ENCODE measurements around the gene TMEM53. TPM values are rescaled to one million over a fixed set of nuclear protein-coding genes. Genes with fewer than 3 reads are reported as not detected.
A peak's percentile ranks its signal among the peaks of the same experiment; 100 is the strongest.
"Not testable (repeated sequence)": the region's sequence is repeated elsewhere in the genome, so short reads cannot be mapped to it uniquely, and the experiment has no call there.

The TMEM53 gene
- total RNA-seq, 6 experiments from 2014 or later, result 3.2 to 5.0 (median 4.4) TPM

DNA sequence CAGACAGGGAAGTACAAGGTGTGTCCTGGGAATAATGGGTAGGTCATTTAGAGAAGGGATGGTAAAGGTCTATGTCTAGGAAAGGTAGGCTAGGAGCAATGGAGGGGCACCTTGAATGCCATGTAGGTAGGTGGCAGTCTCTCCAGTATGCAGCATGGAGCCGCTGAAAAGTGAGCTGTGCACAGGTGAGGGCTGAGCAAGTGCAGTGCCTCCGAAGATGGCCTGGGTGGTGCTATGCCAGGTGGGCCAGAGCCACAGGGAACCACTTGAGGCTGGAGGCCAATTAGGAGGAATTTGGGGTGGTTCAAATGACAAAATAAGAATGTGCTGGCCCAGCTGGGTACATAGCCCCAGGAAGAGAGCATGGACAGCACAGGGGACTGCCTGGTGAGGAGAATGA, 31.7 kb upstream of the TMEM53 start:
- no peak for DNase-seq
- Mint-ChIP-seq H3K4me3 (no peak overlapping the region), H3K27ac (peak overlapping the region; percentile 96), H3K4me1 (ENCODE audit: low read depth) (peaks cover 40% of the 10 kb centered on the region), H3K9me3 (no peaks in the 10 kb centered on the region), H3K36me3 (ENCODE audit: low read depth) (no peaks in the 10 kb centered on the region), H3K27me3 (ENCODE audit: insufficient read depth) (no peaks in the 10 kb centered on the region; the same call in none of the 2 replicates)
- no peak for TF ChIP-seq CTCF (IDR thresholded peaks at IDR 0.05)

- Mint-ChIP-seq H3K27ac (peak overlapping the region; percentile 14; the same call in 1 of the 2 replicates), H3K4me3 (no peak overlapping the region), H3K9me3 (no peaks in the 10 kb centered on the region), H3K36me3 (ENCODE audit: low read depth) (no peaks in the 10 kb centered on the region), H3K27me3 (ENCODE audit: insufficient read depth) (no peaks in the 10 kb centered on the region; the same call in none of the 2 replicates), H3K4me1 (ENCODE audit: low read depth) (peaks cover 40% of the 10 kb centered on the region)
- TF ChIP-seq CTCF (IDR thresholded peaks at IDR 0.05), result no peak
- DNase-seq, result no peak
Observed at GRCh38 chr1:44705470-44705869, 31.2 kb upstream of the TMEM53 start.

- no peak overlapping the region for H3K4me3 Mint-ChIP-seq
- H3K27me3 Mint-ChIP-seq (ENCODE audit: insufficient read depth), result peaks cover 7% of the 10 kb centered on the region
- DNase-seq, result no peak
- no peaks in the 10 kb centered on the region for H3K9me3 Mint-ChIP-seq
- peaks cover 8% of the 10 kb centered on the region for H3K4me1 Mint-ChIP-seq (ENCODE audit: low read depth)
- TF ChIP-seq CTCF (IDR thresholded peaks at IDR 0.05), result no peak
- H3K36me3 Mint-ChIP-seq (ENCODE audit: low read depth), result no peaks in the 10 kb centered on the region
- H3K27ac Mint-ChIP-seq, result no peak overlapping the region
Observed at GRCh38 chr1:44701141-44701573, 26.9 kb upstream of the TMEM53 start.

GRCh38 chr1:44700573-44700972, 26.3 kb upstream of the TMEM53 start:
- H3K27me3 Mint-ChIP-seq (ENCODE audit: insufficient read depth), result peaks cover 7% of the 10 kb centered on the region
- DNase-seq, result no peak
- no peaks in the 10 kb centered on the region for H3K9me3 Mint-ChIP-seq
- H3K36me3 Mint-ChIP-seq (ENCODE audit: low read depth), result no peaks in the 10 kb centered on the region
- TF ChIP-seq CTCF (IDR thresholded peaks at IDR 0.05), result no peak
- no peak overlapping the region for H3K27ac Mint-ChIP-seq
- no peak overlapping the region for H3K4me3 Mint-ChIP-seq
- H3K4me1 Mint-ChIP-seq (ENCODE audit: low read depth), result peaks cover 2% of the 10 kb centered on the region

DNA sequence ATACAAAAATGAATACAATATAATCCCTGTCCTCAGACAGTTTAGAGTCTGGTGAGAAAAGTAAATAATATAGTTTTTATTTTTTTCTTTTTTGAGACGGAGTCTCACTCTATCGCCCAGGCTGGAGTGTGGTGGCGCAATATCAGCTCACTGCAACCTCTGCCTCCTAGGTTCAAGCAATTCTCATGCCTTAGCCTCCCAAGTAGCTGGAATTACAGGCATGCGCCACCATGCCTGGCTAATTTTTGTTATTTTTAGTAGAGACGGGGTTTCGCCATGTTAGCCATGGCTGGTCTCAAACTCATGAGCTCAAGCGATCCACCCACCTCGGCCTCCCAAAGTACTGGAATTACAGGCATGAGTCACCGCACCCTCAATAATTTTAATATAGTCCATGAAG, 25.1 kb upstream of the TMEM53 start:
- H3K36me3 Mint-ChIP-seq (ENCODE audit: low read depth); H3K4me1 Mint-ChIP-seq (ENCODE audit: low read depth); H3K27ac Mint-ChIP-seq; H3K4me3 Mint-ChIP-seq; DNase-seq; H3K9me3 Mint-ChIP-seq: not testable (repeated sequence)
- H3K27me3 Mint-ChIP-seq (ENCODE audit: insufficient read depth), result peaks cover 11% of the 10 kb centered on the region

GRCh38 chr1:44698138-44698537, 23.9 kb upstream of the TMEM53 start:
- H3K27me3 Mint-ChIP-seq (ENCODE audit: insufficient read depth), result peaks cover 11% of the 10 kb centered on the region

More at GRCh38 chr1:44698138-44698537, 23.9 kb upstream of the TMEM53 start:
- Mint-ChIP-seq H3K9me3 (no peaks in the 10 kb centered on the region), H3K27ac (no peak overlapping the region), H3K4me1 (ENCODE audit: low read depth) (no peaks in the 10 kb centered on the region), H3K4me3 (no peak overlapping the region), H3K36me3 (ENCODE audit: low read depth) (no peaks in the 10 kb centered on the region)
- no peak for DNase-seq
- no peak for TF ChIP-seq CTCF (IDR thresholded peaks at IDR 0.05)
